ENCODE measurements around the gene AIG1.
"Not testable (repeated sequence)": the region's sequence is repeated elsewhere in the genome, so short reads cannot be mapped to it uniquely, and the experiment has no call there.

Gene AIG1

DNA sequence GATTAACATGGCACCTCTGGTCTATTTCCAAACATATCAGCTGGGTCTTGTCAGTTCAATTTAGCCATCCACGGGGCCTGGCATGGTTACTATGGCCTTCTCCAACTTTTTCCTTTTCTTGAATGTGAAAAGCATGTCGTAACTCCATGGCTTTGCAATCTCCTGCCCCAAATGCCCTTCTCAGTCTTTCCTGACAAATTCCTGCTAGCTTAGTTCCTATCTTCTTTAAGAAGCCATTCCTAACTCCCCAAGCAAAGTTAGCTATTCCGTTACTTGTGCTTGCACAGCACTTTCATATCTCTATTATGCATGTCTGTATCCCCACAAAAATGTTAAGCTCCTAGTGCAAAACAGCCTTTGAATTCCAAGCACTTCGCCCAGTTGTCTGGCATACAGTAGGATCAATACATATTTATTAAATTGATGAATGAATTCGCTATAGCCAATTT is 105.6 kb downstream of the AIG1 start:
- no peak for DNase-seq (ENCODE audit: low read depth)

DNA sequence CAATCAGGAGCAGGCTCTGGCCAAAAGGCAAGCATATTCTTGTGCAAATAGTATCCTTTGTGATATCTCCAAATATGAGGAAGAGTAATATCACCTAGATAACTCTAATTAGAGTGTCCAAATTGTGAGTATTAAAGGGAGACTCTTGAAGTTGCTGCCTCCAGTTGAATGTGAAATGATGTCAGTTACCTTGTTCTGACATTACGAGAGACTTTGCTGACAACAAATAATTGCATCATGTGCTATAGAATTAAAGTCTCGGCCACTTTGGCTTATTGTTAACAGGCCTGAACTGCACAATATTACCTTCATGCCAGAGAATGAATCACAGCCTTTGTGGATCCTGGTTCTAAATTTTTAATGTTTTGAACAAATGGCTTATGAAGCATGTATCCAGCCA is 106.5 kb downstream of the AIG1 start:
- no peak for DNase-seq (ENCODE audit: low read depth)

DNA sequence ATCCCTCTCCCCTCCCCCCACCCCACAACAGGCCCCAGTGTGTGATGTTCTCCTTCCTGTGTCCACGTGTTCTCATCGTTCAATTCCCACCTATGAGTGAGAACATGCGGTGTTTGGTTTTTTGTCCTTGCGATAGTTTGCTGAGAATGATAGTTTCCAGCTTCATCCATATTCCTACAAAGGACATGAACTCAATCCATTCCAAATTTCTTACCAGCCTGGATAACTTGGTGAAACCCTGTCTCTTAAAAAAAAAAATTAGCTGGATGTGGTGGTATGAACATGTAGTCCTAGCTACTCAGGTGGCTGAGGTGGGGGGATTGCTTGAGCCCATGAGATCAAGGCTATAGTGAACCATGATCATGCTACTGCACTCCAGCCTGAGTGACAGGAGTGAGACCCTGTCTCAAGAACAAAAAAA is 107.7 kb downstream of the AIG1 start:
- DNase-seq (ENCODE audit: low read depth): not testable (repeated sequence)

DNA sequence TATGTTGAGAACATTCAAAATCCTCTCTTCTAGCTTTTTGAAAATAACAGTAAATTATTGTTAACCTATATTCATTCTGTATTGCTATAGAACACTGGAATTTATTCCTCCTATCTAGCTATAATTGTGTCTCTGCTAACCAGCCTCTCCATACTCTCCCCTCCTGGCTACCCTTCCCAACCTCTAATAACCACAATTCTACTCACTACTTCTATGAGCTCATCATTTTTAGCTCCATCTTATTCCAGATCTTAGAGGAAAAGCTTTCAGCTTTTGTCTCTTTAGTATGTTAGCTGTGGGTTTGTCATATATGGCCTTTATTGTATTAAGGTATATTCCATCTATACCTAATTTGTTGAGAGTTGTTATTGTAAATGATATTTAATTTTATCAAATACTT is 108.8 kb downstream of the AIG1 start:
- no peak for DNase-seq (ENCODE audit: low read depth)

DNA sequence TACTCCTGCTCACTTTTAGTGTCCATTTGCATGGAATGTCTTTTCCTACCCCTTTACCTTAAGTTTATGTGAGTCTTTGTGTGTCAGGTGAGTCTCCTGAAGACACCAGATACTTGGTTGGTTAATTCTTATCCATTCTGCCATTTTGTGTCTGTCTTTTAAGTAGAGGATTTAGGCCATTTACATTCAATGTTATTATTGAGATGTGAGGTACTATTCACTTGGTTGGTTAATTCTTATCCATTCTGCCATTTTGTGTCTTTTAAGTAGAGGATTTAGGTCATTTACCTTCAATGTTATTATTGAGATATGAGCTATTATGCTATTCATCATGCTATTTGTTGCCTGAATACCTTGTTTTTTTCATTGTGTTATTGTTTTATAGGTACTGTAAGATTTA is 113.8 kb downstream of the AIG1 start:
- no peak for DNase-seq (ENCODE audit: low read depth)

DNA sequence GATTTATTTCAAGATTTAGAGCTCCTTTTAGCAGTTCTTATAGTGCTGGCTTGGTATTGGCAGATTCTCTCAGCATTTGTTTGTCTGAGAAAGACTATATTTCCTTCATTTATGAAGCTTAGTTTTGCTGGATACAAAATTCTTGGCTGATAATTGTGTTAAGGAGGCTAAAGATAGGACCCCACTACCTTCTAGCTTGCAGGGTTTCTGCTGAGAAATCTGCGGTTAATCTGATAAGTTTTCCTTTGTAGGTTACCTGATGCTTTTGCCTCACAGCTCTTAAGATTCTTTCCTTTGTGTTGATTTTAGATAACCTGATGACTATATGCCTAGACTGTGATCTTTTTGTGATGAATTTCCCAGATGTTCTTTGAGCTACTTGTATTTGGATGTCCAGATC is 114.3 kb downstream of the AIG1 start:
- no peak for DNase-seq (ENCODE audit: low read depth)

DNA sequence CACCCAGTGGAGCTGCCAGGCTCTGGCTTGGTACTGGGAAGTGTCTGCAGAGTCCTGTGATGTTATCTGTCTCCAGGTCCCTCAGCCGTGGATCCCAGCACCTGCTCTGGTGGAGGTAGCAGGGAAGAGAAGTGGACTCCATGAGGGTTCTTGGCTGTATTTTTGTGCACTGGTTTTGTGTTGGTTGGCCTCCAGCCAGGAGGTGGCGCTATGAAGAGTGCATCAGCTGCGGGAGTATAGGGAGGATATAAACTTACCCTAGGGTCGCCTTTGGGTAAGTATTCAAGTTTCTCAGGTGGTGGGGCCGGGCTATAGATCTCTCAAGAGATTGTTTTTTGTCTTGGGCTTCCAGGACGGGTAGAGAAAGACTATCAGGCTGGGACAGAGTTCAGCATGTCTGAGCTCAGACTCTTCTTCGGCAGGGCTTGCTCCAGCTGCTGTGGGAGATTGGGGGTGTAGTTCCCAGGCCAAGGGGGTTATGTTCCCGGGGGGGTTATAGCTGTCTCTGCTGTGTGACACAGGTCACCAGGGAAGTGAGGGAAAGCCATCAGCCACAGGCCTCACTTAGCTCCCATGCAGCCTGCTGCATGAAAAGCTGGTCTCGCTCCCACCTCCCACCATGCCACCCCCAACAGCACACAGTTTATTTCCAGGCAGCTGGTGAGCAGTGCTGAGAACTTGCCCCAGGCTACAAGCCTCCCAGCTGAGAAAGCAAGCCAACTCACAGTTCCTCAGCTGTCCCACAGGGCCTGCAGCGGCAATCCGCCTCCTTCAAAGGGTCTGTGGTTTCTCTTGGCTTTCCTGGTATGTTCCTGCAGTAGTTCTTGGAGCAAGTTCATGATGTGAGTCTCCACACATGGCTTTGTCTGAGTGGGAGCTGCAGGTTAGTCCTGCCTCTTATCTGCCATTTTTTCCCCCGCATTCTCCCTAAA is 115.7 kb downstream of the AIG1 start:
- no peak for DNase-seq (ENCODE audit: low read depth)

DNA sequence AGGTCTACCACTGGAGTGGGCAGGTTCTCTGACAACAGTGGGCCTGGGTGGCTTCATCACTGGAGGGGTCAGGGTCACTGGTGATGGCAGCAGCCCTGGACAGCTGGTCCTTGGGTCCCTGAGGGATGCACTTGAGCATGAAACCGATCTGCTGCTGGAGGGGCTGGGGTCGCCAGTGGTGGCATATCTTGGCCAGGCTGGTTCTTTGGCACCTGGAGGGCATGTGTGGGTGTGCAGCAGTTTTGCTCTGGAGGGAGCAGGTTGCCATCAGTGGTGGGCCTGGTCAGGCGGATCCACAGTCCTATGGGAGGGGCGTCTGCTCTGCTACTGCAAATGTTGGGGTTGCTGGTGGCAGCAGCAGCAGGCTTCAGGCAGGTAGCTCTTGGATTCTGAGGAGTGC is 117.0 kb downstream of the AIG1 start:
- no peak for DNase-seq (ENCODE audit: low read depth)

DNA sequence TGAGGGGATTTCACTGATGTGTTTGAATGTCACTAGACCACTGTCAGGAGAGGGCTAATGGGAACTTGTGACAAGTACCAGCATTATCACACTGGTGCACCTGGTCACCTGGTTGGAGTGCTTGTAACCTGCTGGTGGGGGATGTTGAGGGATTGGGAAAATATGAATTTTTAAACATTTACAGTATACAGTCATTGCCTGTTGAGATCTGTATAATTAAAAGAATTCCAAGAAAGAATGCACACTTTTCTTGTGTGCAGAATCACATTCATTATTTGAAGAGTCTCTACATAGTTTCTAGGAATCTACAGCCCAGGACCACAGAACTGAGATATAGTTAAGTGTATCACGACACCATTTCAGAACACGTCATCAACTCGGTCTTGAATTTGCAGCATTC is 118.4 kb downstream of the AIG1 start:
- no peak for DNase-seq (ENCODE audit: low read depth)

DNA sequence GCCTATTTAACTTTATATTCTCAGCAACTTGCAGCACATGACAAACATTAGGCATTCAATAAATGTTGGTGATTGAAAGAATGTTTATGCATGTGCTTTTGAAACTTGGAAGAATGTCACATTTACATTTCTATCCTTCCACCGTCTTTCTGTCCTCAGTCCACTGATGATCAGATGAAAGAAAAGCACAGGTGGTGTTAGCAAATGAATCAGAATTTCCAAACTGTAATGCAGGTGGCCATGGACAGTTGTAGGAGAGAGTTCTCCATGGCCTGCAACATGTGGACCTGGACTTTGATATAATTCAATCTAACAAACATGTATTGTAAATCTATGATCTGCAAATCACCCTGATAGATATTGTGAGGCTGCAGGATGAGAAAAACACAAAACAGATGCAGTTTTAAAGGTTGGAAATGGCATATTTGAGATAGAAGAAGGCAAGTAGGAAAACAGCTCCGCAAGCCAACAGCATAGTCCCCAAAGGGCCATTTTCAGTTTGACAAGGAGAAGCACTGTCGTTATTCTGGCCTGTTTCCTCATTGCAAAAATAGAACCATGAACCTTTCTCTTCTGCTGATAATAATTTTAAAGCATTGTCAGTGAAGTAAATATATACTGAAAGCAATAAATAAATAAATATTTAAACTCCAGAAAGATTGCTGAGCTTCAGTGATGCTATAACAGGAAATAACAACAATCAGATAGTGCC is 119.4 kb downstream of the AIG1 start:
- no peak for DNase-seq (ENCODE audit: low read depth)

DNA sequence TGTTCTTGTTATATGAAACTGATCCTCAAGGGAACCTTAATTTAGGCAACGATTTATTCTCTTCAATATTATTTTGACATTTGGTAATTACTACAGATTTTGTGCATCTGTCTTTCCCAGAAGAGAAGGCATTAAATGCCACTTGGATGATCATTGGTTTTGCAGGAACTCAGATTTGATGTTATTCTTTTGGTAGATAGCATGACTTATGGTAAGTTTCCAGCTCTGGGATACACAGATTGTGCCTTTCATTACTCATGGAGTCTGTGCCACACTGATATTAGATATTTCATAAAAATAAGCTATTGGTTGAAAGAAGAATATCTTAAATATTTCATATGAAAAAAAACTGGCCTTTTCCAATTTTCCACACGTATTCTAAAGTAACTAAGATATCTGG is 120.1 kb downstream of the AIG1 start:
- DNase-seq (ENCODE audit: low read depth): no peak

DNA sequence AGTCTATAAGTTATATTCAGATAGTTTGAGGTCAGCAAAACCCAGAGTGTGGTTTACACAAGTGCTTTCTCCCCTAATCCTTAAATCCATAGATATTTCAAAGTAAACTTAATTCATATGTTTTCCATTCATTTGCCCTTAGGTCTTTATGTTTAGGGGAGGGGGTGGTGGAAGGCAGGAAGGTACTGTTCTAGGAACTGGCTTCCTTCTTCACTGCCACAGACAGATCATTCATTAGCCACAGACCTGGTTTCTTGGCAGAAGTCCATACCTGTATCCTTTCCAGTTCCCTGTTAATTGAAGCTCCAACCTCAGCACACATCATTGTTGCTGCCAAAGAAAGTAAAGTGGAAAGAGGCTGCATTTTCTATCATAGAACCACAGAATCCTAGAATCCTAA is 123.0 kb downstream of the AIG1 start:
- no peak for DNase-seq (ENCODE audit: low read depth)

DNA sequence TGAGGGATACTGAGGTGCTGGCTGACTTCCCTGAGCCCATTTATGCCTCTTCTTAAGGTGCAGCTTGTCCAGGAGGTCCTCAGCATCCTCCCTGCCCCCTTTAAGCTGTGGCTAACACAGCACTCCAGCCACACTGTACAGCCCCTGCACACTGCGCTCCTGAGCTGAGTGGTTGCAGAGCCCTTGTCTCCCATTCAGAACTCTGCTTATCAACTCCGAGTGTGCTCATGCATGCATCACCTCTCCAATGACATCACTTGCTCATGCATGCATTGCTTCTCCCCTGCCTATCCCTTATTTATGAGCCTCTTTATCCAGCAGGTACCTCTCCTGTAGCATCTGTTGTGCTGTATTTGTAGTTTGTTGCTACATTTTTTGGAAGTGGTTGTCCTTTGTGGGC is 124.6 kb downstream of the AIG1 start:
- DNase-seq (ENCODE audit: low read depth): no peak

DNA sequence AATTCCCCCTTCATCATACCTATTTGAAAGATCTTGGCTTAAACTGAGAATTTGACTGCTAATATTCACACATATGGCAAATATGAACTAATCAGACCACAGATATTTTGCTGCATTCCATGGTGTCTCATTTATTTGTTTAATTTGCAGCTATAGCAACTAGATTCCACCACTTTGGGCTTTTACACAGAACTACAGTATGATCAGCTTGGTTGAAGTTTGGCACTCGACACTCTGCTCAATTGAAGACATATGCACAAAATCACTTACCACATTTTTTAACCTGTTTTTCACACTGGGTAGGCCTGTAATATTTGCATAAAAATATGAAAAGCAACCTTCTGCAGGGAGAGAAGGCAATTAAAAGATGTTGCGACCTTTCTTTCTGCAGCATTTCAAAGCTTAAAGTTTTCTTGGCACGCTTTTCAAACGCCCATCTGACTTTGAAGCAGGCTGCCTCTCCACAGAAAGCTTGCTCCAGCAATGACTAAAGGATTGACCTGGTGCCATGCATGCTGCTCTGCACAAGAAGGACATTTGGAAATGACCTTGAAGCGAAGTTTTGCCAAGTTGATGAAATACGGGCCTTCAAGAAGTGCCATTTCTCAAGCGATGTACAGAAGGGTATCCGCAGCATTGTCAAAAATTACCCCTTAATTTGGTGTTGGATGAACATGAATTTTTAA is 126.7 kb downstream of the AIG1 start:
- no peak for DNase-seq (ENCODE audit: low read depth)

DNA sequence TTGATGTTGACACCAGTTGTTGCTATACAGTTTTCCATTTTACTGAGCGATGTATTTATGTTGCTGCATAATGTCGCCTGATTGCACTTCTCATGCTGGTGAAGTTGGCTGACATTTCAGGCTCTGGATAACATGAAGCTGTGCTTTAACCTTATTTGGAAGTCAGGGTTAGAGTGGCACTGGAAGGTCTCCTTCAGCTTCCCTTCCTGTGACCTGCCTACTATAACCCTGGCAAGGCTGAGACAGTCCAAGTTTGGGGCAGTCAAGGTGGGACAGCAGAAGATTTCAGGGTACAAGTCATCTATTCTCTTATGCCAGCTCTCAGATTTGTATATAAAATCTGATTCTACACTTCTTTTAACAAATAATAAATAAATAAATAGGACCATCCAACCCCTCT is 127.6 kb downstream of the AIG1 start:
- no peak for DNase-seq (ENCODE audit: low read depth)

DNA sequence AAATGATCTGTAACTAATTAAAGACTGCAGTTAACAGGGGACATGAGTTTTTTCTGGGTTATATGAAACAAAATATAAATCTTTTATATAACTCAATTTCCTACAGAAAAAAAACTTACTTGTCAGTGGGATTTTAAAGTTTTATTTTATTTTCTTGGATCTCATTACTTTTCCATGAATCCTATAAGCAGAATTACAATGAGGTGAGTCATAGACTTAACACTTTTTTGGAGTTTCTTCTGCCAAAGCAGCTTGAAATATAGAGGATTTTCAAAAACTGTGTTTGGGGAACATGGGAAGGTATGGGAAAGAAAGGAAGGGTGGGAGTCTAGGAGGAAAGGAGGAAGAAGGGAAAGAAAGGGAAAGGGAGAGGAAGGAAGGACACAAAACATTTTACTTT is 130.7 kb downstream of the AIG1 start:
- no peak for DNase-seq (ENCODE audit: low read depth)

DNA sequence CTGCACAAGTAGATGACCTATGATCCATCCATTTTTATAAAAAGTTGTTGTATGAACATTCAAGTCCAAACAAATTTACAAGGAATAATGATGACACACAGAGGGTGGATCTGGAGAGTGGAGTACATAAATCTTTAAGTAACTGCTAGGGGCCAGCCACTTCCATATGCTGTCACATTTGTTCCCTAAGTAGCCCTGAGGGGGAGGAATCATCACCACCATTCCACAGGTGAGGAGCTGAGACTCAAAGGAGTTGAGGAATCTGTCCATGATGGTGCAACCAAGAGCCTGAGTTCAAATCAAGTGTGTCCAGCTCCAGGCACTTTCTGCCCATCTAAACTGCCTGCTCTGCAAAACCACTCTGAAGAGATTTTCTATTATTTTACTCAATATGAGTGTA is 132.1 kb downstream of the AIG1 start:
- no peak for DNase-seq (ENCODE audit: low read depth)

DNA sequence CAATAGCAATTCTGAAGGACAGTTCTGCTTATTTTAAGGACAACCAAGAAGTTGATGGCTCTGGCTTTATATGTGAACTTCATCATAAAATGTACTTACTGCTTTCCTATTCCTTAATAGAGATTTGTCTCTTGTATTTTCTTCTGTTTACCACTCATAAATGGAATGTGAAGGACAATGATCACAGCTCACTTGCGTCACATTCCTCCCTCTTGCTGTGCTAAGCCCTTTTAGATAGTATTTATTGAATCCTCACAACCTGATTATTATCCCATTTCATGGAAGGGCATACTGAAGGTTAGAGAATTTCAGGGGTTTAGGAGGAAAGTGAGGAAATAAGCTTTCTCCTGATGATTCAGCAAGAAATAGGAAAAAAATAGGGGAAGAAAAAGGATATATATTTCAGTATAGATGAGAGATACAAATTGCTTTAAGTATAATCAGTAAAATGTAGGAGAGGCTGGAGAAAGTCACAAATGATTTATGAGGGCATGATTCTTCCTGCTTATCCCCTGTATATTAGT is 132.9 kb downstream of the AIG1 start:
- no peak for DNase-seq (ENCODE audit: low read depth)

DNA sequence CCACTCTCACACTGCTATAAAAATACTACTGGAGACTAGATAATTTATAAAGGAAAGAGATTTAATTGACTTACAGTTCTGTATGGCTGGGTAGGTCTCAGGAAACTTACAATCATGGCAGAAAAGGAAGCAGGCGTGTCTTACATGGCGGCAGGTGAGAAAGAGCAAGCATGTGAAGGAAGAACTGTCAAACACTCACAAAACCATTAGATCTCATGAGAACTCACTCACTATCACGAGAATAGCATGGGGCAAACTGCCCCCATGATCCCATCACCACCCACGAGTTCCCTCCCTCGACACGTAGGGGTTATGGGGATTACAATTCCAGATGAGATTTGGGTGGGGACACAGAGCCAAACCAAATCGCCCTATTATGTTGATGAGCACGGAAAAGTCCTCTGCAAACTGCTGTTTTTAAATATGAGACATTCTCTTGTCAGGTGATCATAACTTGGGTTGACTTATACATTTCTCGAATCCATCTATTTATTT is 133.5 kb downstream of the AIG1 start:
- no peak for DNase-seq (ENCODE audit: low read depth)

DNA sequence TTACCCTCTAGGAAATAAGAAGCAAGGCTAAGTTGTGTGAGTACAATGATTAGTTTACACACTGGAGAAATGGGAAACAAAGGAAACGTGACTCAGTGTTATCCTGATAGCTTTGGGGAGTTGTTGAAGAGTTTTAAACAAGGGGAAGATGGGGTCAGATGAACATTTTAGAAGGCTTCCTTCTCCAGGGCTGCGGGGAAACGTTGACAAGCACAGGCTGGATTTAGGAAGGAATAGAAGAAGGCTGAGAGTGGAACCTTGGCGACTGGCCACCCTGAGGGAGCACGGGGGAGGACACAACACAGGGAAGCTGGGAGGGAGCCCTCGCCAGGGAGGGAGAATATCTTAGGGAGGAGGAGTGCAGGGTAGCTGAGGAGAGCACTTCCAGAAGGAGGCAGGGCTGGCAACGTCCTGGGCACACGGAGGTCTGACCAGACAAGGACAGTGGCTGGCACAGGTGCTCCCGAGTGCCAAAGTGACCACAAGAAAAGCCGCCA is 134.7 kb downstream of the AIG1 start:
- DNase-seq (ENCODE audit: low read depth): no peak

DNA sequence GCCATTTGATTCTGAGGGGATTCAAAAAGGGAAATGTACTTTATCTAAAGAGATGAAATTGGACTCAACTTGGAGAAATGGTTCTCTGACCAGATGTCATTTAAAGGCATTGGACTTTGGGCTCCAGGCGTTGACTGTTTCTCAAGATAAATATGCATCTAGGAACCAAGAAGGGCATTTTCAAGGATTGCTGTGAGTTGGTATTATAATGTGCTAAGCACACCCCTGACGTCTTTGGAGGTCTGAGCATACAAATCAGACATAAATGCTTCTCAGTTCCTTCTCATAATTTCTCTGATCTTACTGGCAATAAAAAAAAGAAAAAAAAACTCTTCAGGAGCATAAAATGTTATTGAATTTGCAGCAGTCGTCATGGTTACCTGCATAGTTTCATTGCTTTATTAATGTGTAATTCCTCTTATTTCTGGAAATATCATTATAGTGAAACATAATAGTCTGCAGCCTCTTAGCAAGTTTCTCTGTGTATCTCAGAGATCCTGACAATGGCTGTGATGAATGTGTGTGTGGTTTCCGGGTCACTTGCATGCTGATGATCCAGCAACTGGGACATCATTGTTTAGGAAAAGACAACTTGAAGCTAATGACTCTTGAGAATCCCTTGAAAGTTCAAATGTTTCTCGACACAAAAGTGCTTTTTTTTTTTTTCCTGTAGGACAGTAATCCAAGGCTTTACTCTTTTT is 136.0 kb downstream of the AIG1 start:
- no peak for DNase-seq (ENCODE audit: low read depth)

DNA sequence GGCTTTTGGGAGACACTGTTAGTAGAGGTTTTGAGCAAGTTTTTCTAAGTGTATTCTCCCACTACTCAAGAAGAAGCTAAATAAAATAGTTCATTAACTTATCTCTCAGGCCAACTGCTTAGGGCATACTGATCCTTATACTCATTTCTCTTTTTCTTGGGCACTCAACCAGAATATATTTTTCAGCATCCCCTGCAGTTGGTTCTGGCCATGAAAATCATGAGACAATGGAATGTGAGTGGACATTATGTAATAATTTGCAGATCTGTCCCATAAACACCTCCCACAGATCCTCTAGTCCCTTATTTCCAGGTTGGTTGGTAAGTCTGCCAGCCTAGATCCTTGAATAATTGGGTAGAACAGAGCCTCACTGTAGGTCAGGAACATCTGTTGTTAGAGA is 136.7 kb downstream of the AIG1 start:
- DNase-seq (ENCODE audit: low read depth): no peak
